Measurements from ENCODE around the gene B3GLCT.

The B3GLCT gene

GRCh38 chr13:31161557-31162150 lies 38.1 kb upstream of the B3GLCT start, which contains the start of gene HSPH1:
TSS of gene HSPH1 (minus strand) at chr13:31161904. CDS start at chr13:31161582, 322 bp downstream.
- peak; percentile 95 for DNase-seq (ENCODE audit: low read depth)
- peak; percentile 35 for TF ChIP-seq CTCF (IDR thresholded peaks at IDR 0.05; ENCODE audit: low read depth, low read length, missing control alignments)
- H3K4me3 ChIP-seq (ENCODE audit: low read depth, low read length), result peak within 1 kb of the TSS; percentile 58

GRCh38 chr13:31162151-31163008 lies 37.4 kb upstream of the B3GLCT start:
- no peak for TF ChIP-seq CTCF (IDR thresholded peaks at IDR 0.05; ENCODE audit: low read depth, low read length, missing control alignments)
- H3K4me3 ChIP-seq (ENCODE audit: low read depth, low read length), result peak overlapping the region; percentile 58
- peak; percentile 97 for DNase-seq (ENCODE audit: low read depth)

- TF ChIP-seq CTCF (IDR thresholded peaks at IDR 0.05; ENCODE audit: low read depth, low read length, missing control alignments), result no peak
- no peak for DNase-seq (ENCODE audit: low read depth)
- H3K4me3 ChIP-seq (ENCODE audit: low read depth, low read length), result no peak overlapping the region
These were observed 33.2 kb upstream of the B3GLCT start for GRCh38 chr13:31166591-31166990.

- DNase-seq (ENCODE audit: low read depth), result no peak
These were observed 32.3 kb upstream of the B3GLCT start for GRCh38 chr13:31167490-31167889.

GRCh38 chr13:31168166-31168565 lies 31.6 kb upstream of the B3GLCT start:
- DNase-seq (ENCODE audit: low read depth), result no peak
- no peak for TF ChIP-seq CTCF (IDR thresholded peaks at IDR 0.05; ENCODE audit: low read depth, low read length, missing control alignments)
- no peak overlapping the region for H3K4me3 ChIP-seq (ENCODE audit: low read depth, low read length)

More at GRCh38 chr13:31167490-31167889, 32.3 kb upstream of the B3GLCT start:
- no peak overlapping the region for H3K4me3 ChIP-seq (ENCODE audit: low read depth, low read length)
- no peak for TF ChIP-seq CTCF (IDR thresholded peaks at IDR 0.05; ENCODE audit: low read depth, low read length, missing control alignments)

GRCh38 chr13:31168736-31169135 lies 31.0 kb upstream of the B3GLCT start:
- no peak overlapping the region for H3K4me3 ChIP-seq (ENCODE audit: low read depth, low read length)
- no peak for DNase-seq (ENCODE audit: low read depth)
- no peak for TF ChIP-seq CTCF (IDR thresholded peaks at IDR 0.05; ENCODE audit: low read depth, low read length, missing control alignments)
